Stromal cell of bone marrow (primary cell): Measurements from ENCODE around the gene KIF21B.

ENCODE experiments used
- DNase-seq: peaks from one replicate; pipeline ENCODE4 v3.0.0-alpha.2; 2012; ENCODE audit warnings: low read depth

KIF21B gene

DNA sequence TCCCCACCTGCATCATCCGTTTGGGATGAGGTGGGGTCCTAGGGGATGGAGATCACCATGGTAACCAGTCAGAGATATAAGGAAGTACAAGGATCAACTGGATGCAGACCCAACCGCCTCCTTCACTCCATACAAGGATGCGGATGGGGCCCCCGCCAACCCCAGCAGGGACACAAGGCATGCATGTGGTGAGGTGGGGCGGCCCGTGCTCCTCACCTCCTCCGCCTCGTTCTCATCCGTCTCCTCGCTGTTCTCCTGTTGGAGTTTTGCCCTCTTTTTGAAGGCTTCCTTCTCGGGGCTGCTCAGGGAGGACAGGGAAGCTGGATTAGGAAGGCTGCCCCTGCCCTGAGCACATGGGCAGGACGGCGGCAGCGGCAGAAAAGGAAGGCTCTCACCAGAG is 23.8 kb downstream of the KIF21B start:
- DNase-seq: no peak

DNA sequence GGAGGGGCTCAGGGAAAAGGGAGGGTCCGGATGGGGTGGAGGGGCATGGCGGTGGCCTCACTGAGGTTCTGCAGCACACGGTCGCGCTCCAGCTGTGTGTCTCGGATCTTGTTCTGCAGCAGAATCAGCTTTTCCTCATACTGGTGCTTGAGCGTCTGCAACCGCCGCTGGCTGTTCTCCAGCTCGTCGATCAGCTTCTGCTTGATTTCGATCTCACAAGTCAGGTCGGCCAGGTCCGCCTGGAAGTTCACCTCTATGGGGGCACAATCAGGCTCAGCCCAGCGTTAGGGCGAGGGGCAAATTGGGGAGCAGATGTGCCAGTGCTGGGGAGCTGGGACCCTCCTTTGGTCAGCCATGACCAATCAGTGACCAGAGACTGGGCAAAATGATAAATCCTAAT is 25.2 kb downstream of the KIF21B start:
- DNase-seq: no peak

DNA sequence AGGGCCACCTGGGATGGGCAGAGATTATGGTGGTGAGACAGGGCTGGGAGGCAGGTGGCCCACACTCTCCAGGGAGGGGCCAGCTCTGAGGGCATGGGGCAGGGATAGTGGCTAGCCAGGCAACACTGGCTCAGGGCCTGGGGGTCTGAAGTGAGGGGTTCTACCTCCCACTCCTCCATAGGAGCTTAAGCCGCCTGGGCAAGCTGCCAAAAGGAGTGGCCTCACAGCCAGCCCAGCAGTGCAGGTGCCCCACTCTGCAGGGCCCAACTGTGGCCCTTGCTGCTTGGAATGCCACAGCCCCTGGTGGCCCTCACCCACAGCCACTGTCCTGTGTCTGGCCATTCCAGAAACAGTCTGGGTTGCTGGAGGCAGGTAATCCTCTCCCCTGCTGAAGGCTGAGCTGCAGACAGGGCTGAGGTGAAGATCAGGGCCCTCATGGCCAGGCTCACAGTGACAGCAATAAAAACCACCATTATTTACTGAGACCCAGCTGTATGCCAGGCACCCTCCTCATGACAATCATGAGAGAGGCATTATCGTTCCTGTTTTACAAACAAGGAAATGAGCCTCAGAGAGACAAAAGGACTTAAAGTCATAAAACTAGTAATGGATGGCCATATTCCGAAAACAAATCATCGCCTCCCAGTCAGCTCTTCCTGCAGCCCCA is 31.0 kb downstream of the KIF21B start:
- no peak for DNase-seq

DNA sequence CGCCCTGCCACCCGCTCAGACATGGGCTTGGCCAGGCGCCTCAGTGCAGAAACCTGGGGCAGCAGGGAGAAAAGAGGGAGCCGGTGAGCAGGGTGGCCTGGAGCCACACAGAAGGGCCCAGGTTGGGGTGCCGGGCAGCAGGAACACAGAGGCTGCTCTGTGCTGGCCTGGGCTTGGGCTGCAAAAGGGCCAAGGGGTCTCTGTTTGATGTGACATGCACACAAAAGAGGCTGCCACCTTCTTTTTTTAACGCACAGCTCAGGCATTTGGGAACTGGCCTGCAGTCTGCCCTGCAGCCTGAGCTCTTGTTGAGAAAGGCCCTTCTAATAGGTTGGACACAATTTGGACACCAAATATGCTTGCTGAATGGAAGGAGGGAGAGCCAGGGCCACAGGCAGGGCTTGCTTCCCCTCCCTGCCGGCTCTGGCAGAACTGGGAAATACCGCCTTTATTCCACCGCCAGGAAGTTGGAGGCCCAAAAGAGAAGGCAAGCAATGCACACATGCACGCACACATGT is 32.4 kb downstream of the KIF21B start:
- no peak for DNase-seq

DNA sequence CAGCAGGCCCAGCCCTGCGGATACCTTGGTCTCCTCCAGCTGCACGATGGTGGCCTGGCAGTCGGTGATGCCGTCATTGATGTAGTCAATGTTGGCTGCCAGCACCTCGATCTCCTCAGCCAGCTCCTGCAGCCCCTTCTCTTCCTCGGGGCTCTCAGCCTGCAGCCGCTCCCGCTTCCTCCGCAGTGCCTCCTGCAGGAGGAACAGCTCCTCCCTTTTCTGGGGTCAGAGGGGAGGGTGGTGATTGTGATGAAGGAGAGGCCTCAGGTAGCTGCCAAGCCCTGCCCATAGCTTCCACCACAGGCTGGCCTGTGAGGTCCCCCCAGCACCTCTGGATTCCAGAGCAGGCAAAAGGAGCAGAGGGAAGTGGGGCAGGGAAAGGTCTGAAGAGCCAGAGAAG is 33.4 kb downstream of the KIF21B start:
- DNase-seq: no peak

DNA sequence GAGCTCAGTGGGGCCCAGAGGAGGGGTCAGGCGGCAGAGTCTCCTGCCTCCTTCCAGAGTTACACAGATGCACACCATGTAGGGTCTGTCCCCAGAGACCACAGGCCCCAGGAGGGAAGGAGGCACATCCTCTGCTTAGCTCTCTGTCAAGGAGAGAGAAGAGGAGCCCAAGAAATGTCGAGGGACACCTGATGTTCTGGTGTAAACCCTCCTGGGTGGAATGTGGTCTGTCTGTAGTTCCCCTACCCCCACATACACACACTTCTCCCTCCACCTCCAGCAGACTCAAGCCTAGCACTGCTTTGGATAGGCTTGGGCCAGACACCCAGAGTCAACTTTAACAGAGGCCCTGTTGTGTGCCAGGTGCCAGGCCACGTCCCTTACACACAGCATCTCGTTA is 34.2 kb downstream of the KIF21B start:
- no peak for DNase-seq

DNA sequence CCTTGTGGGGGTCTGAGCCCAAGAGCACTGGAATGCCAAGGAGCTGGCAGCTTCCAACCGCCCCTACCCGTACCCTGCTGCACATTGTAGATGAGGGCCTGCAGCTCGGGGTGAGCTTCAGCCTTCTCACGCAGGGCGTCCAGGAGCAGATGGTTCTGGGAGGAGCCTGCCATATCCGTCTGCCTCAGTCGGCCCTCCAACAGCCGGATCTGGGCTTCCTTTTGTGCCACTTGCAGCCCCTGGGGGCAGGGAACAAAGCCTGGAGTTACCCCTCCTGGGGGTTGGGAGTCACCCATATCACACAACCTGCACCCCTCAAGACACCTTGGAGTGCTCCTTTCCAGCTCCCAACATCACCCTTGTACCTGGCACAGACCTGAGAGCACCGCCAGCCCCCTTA is 34.8 kb downstream of the KIF21B start:
- no peak for DNase-seq

DNA sequence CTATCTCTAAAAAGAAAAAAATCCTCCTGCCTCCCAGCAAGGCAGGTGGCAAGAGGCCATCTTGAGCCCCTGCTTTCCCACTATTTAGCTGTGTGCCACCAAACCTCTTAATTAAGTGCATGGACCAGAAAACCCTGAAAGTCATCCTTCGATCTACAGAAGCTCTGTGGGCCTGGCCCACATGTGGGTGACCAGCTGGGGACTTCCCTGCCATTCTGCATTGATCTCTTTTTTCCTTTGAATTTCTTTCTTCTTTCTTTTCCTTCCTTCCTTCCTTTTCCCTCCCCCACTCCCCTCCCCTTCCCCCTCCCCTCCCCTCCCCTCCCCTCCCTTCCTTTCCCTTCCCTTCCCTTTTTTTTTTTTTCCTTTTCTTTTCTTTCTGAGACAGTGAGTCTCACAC is 38.0 kb downstream of the KIF21B start:
- DNase-seq: no peak

DNA sequence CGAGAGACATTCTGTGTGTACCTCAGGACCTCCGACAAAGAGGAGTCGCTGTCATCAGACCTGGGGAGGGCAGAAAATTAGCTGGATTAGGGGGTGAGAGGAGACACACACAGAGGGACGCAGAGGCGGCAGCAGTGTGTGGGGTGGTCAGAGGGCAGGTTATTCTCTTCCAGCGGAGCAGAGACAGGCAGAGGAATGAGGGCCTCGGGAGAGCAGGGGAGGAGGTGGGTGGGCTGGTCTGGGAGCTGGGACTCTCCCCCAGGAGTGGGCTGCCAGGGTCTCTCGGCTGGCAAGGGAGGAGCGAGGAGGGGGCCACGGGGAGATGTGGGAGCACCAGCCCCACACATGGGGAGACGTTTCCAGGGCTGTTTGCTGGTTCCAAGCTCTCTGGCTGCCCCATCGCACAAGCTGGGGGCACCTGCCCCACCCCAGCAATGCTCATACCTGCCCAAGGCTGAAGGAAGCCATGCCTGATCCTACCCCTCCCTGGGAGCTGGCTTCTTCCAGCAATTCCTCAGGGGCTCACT is 40.4 kb downstream of the KIF21B start:
- DNase-seq: no peak

DNA sequence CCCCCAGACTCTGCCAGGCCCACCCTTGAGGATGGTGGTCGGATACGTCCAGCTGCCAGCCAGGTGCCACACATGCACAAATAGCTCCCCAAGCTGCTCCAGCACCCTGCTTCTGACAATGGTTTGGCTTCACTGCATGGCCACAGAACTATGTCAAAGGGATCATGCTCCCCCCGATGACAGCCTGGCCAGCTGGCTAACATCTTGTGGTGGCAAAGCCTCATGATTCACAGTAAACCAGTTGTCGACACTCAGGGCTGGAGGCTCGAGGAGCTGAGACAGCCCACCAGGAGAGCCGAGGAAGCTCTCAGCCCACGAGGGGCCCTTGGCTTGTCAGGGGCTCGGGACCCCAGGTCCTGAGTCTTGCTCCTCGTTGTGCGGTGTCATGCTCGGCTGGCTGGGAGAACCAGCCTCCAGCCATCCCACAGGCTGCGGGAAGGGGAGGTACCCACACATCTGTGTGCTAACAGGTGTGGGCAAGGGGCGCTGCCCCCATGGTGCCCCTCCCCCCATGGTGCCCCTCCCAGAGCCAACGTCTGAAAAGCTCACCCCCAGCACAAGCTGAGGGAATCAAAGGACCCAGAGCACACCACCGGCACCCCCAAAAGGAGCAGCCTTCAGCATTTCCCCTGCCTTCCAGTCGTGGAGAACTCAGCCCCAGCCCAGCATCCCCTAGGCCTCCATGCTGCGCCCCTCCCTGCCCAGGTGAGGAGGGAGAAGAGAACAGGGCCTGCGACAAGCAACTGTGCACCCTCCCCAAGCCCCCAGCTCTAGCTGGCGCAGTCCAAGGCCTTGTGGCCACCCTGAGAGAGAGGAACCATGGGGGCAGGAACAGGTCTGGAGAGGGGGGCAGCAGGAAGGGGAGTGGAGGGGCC is 41.2 kb downstream of the KIF21B start:
- DNase-seq: no peak

DNA sequence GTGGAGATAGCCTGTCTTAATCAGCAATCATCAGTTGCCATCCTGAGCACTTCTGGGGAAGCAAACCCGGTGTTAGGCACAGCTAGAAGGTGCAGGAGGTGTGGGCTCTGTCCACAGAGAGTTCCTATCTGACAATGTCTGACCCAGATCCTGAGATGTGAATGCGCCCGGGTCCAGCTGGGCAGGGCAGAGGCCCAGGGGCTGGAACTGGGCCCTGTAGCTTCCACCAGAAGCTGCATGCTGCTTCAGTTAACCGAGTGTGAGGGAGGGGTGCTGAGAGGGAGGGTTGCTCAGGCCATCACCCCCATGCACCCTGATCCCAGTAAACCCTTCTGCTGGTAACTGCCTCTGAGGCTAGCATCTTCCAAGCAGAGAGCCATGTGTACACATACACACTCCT is 42.2 kb downstream of the KIF21B start:
- no peak for DNase-seq

DNA sequence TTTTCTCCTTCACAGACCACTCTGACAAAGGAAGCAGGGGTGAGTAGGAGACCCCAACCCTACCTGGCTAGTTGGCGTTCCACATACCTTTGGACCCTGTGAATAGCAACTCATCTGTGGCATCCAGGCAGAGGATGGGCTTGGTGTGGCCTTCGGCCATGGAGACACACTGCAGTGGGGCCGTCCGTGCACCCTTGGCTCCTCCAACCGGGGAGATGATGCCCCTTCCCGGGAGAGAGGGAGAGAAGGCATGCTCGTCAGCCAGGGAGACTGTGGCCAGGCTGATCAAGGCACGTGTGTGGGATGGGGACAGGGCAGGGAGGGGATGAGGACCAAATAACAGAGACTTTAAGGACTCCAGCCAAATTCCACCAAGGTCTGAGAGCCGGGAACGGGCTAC is 42.6 kb downstream of the KIF21B start:
- no peak for DNase-seq

DNA sequence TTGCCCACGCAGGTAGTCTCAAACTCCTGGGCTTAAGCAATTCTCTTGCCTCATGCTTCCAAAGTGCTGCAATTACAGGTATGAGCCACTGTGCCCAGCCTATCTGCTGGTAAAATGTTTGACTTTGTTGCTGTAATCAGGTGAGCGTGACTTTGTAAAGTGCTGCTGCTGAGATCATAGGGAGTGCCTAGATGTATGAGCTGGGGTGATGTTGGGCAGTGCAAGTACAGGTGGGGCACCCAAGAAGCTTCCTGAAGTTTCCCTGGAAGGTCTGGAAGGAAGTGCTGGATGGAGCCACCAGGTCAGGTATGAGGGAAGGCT is 43.1 kb downstream of the KIF21B start:
- DNase-seq: no peak

DNA sequence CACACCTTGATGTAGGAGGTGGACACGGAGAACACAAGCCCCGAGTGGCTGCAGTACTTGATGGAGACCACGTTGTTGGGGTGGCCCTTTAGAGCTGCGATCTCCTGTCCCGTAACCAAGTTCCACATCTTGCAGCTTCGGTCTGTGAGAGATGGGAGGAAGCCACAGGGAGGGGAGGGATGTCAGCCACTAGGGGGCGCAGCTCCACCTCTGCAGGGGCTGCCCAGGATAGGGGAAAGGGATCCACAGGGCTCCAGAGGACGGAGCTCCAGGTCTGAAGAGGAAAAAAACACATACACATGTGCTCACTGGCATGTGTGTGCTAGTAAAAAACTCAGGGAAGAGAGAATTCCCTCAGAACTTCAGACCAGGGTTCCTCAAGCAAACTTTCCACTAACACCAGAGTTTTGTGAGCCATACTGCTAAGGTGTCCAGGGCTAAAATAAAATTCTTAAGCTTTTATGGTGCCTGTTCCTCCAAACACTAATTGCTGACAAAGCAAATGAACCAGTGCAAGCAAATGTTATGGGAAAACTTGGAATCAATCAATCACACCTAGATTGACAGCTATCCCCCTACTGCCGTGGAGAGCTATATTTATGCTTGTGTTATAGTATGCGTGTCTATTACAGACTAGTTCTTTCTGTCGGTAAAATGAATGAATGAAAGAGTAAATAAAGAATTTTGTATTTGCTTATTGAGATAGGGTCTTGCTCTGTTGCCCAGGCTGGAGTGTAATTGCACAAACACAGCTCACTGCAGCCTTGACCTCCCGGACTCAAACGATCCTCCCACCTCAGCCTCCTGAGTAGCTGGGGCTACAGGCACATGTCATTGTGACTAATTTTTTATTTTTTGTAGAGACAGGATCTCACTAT is 43.7 kb downstream of the KIF21B start:
- no peak for DNase-seq

DNA sequence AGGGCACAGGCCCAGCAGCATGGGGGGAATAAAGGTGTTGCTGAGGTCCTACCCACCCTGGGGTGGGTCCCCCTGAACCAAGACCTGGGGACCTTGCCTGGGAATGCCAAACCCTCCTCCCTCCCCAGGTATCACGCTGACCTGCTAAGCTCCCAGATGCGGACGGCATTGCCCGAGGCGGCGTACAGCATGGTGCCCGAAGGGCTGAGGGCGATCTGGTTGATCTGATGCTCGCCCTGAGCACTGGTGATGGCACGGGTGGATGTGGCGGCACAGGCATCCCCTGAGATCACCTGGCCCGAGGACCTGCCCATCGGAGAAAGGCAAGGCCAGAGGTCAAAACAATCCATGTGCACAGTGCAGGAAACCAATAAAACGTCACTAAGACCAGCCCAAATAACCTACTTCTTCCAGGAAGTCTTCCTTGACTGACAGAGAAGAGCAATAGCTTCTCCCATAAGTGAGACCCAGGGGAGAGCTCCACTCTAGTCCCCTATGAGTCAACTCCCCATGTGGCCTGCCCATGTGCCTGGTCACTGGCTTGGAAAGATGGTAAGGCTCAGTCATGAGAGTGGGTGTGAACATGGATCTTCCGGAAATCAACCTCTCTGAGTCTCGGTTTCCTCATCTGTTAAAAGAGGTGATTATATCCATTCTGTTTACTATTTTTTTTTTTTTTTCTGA is 46.3 kb downstream of the KIF21B start:
- DNase-seq: no peak

DNA sequence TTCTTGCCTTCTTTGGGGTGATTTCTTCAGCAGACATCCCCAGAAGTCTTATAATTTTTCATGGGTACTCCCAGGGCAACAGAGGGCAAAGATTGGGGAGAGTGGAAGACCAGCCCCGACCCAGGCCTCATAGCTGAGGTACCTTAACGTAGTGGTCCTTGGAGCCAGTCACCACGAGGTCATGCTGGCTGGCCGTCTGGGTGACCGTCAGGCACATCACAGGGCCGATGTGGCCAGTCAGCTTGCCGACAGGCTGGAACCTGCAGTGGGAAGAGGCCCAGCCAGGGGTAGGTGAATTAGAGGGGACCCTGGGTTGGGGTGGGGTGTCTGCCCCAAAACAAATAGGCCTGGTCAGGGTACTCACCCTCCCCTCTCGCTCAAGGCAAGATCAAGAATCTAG is 46.9 kb downstream of the KIF21B start:
- DNase-seq: no peak

DNA sequence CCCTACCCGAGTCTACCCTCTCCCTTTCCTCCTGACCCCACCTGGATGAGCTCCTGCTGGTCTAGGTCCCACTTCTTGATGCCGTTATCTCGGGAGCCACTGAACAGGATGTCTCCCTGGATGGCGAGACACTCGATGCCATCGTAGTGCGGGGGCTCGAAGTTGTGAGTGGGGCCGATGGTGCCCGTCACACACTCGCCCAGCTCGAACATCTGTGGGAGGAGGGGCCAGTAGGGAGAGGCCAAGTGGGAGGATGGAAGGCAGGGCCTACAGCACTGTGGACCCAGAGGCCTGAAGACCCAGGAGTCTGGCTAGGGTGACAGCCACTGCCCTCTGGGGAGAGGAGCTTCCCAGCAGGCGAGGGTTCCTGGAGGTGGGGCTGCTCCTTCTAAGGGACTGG is 48.1 kb downstream of the KIF21B start:
- no peak for DNase-seq

DNA sequence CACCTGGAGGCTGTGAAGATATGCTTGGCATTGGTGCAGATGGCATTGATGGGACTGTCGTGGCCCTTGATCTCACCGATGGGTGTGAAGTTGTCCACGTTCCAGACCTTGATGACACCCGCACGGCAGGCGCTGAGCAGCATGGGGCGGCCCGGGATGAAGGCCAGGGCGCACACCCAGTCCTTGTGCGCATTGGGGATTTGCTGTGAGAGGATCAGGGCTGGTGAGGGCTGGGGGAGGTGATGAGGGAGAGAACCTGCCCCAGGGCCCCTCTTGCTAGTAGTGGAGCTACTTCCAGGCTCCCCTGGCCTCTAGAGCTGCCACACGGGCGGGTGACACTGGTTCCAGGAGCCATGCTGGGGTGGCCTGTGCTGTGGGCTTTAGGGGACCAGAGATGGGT is 48.8 kb downstream of the KIF21B start:
- DNase-seq: no peak

DNA sequence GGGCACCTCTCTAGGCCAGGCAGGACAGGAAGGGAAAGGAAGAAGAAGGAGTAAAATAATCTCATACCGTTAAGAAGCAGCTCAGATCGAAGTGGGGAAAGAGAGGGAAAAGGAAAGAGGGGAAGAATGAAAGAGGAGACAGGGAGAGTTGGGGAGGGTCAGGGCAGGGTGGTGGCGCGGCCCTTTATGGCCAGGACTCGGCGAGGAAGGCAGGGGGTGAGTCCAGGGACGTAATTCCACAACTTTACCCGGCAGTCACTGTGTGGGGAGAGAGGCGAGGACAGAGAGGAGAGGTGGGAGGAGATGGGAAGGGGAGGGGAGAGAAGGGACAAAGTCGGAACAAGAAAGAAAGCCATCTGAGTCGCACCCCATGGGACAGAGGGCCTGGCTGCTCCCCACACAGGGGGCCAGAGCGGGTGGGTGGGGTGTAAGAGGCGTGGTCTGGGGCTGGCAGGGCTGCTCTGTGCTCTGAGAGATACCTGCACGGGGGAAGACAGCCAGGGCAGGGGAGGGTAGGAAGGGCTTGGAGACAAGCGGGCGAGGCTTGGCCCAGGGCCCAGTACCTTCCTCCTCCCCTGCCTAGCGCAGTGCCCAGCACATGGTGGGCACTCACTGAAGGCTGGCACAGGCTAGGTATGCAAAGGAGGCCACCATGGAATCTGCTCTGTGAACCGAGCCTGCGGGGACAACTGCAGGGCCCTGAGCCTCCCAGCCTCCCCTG is 49.4 kb downstream of the KIF21B start:
- DNase-seq: no peak

DNA sequence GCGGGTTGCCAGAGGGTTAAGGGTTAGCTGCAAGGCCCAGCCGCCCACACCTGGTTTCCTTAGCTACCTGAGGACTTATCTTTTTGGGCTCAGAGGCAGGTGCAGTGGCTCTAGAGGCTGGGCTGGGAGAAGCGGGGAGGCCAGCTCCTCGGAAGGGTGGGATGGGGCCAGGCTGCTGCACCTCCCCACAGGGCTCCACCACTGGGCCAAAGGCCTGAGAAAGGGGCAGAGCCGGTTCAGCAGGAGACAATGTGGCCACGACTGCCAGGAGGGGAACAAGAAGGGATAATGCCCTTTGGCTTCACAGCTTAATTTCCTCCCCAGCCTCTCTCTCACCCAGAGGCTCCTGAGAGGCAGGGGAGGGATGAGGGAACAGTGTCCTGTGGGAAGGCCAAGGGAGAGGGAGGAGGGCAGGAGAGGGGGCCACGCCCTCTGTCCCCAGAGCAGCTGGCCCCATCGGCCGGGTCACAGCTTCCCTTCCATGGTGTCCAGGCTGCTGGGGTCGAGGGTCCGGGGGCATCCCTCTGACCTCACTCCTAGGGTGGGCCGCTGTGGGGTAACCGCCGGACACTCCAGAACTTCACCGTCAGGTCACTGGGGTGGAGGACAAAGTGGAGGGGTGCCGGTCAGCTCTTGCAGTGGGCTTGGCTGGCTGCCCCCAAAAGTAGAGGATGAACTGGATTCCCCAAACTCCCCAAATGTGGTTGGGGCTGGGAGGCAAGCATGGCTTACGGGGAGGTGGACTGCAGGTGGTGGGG is 50.4 kb downstream of the KIF21B start:
- DNase-seq: no peak
